IPS-15b (cell line): ENCODE data around the gene GABRE.

ENCODE experiments used
- H3K27me3 ChIP-seq: one replicate; pipeline ENCODE4 v1.6.1; 2013; ENCODE audit warnings: low read length; ENCODE audit not compliant: control insufficient read depth, insufficient read depth
- H3K36me3 ChIP-seq: one replicate; pipeline ENCODE4 v1.6.1; 2013; ENCODE audit warnings: low read length; ENCODE audit not compliant: control insufficient read depth, insufficient read depth
- H3K4me1 ChIP-seq: one replicate; pipeline ENCODE4 v1.6.1; 2013; ENCODE audit warnings: mild to moderate bottlenecking, low read length; ENCODE audit not compliant: control insufficient read depth, insufficient read depth
- H3K4me3 ChIP-seq: one replicate; pipeline ENCODE4 v1.5.1; 2013; ENCODE audit warnings: low read depth, low read length
- H3K9ac ChIP-seq: one replicate; pipeline ENCODE4 v1.6.1; 2013; ENCODE audit warnings: low read depth, mild to moderate bottlenecking, low read length
- H3K9me3 ChIP-seq: one replicate; pipeline ENCODE4 v1.6.1; 2013; ENCODE audit warnings: mild to moderate bottlenecking, low read length; ENCODE audit not compliant: control insufficient read depth, insufficient read depth

Gene GABRE

GRCh38 chrX:151984328-151984727, 9.9 kb upstream of the GABRE start:
- Histone ChIP-seq H3K9me3 (no peaks in the 10 kb centered on the region), H3K36me3 (no peaks in the 10 kb centered on the region), H3K27me3 (no peaks in the 10 kb centered on the region), H3K4me3 (no peak overlapping the region), H3K4me1 (no peaks in the 10 kb centered on the region), H3K9ac (no peak overlapping the region)

GRCh38 chrX:151983186-151983585, 8.7 kb upstream of the GABRE start:
- H3K27me3 ChIP-seq, result no peaks in the 10 kb centered on the region
- no peaks in the 10 kb centered on the region for H3K9me3 ChIP-seq
- H3K4me3 ChIP-seq, result no peak overlapping the region
- H3K4me1 ChIP-seq, result no peaks in the 10 kb centered on the region
- H3K36me3 ChIP-seq, result no peaks in the 10 kb centered on the region
- no peak overlapping the region for H3K9ac ChIP-seq

GRCh38 chrX:151982222-151982621, 7.7 kb upstream of the GABRE start:
- H3K4me1 ChIP-seq, result no peaks in the 10 kb centered on the region
- no peaks in the 10 kb centered on the region for H3K9me3 ChIP-seq
- no peaks in the 10 kb centered on the region for H3K27me3 ChIP-seq
- no peaks in the 10 kb centered on the region for H3K36me3 ChIP-seq
- no peak overlapping the region for H3K9ac ChIP-seq
- H3K4me3 ChIP-seq, result no peak overlapping the region

- Histone ChIP-seq H3K4me1 (no peaks in the 10 kb centered on the region), H3K4me3 (no peak overlapping the region), H3K9me3 (no peaks in the 10 kb centered on the region)
These were observed 6.7 kb upstream of the GABRE start for GRCh38 chrX:151981129-151981528.

GRCh38 chrX:151977923-151978322, 3.4 kb upstream of the GABRE start:
- H3K27me3 ChIP-seq, result peaks cover 21% of the 10 kb centered on the region
- H3K4me1 ChIP-seq, result no peaks in the 10 kb centered on the region
- no peak overlapping the region for H3K4me3 ChIP-seq
- H3K36me3 ChIP-seq, result no peaks in the 10 kb centered on the region
- H3K9ac ChIP-seq, result no peak overlapping the region
- no peaks in the 10 kb centered on the region for H3K9me3 ChIP-seq

More at GRCh38 chrX:151981129-151981528, 6.7 kb upstream of the GABRE start:
- no peak overlapping the region for H3K9ac ChIP-seq
- H3K36me3 ChIP-seq, result no peaks in the 10 kb centered on the region
- H3K27me3 ChIP-seq, result no peaks in the 10 kb centered on the region

- peaks cover 21% of the 10 kb centered on the region for H3K27me3 ChIP-seq
- H3K36me3 ChIP-seq, result no peaks in the 10 kb centered on the region
- no peak overlapping the region for H3K4me3 ChIP-seq
- no peaks in the 10 kb centered on the region for H3K4me1 ChIP-seq
- no peak overlapping the region for H3K9ac ChIP-seq
- no peaks in the 10 kb centered on the region for H3K9me3 ChIP-seq
These were observed 2.5 kb upstream of the GABRE start for GRCh38 chrX:151977009-151977408.

- Histone ChIP-seq H3K9ac (no peak overlapping the region), H3K4me1 (no peaks in the 10 kb centered on the region), H3K9me3 (no peaks in the 10 kb centered on the region), H3K27me3 (peaks cover 21% of the 10 kb centered on the region), H3K4me3 (no peak overlapping the region), H3K36me3 (no peaks in the 10 kb centered on the region)
These were observed 1.3 kb upstream of the GABRE start for GRCh38 chrX:151975736-151976275.

GRCh38 chrX:151975228-151975593, 735 bp upstream of the GABRE start:
- Histone ChIP-seq H3K9me3 (no peaks in the 10 kb centered on the region), H3K27me3 (peaks cover 21% of the 10 kb centered on the region), H3K4me1 (no peaks in the 10 kb centered on the region), H3K4me3 (peak overlapping the region; percentile 39), H3K9ac (no peak overlapping the region), H3K36me3 (no peaks in the 10 kb centered on the region)

GRCh38 chrX:151973851-151974335, 583 bp downstream of the GABRE start:
- Histone ChIP-seq H3K4me1 (no peaks in the 10 kb centered on the region), H3K9ac (no peak overlapping the region), H3K27me3 (peaks cover 21% of the 10 kb centered on the region), H3K4me3 (peak overlapping the region; percentile 32), H3K36me3 (peaks cover 2% of the 10 kb centered on the region), H3K9me3 (no peaks in the 10 kb centered on the region)

GRCh38 chrX:151973060-151973661, 1.3 kb downstream of the GABRE start:
- H3K9ac ChIP-seq, result no peak overlapping the region
- H3K4me3 ChIP-seq, result no peak overlapping the region
- peaks cover 21% of the 10 kb centered on the region for H3K27me3 ChIP-seq
- H3K4me1 ChIP-seq, result no peaks in the 10 kb centered on the region
- H3K9me3 ChIP-seq, result no peaks in the 10 kb centered on the region
- H3K36me3 ChIP-seq, result peaks cover 4% of the 10 kb centered on the region

- H3K4me1 ChIP-seq, result no peaks in the 10 kb centered on the region
- no peak overlapping the region for H3K9ac ChIP-seq
- no peaks in the 10 kb centered on the region for H3K9me3 ChIP-seq
- no peak overlapping the region for H3K4me3 ChIP-seq
- peaks cover 4% of the 10 kb centered on the region for H3K36me3 ChIP-seq
- H3K27me3 ChIP-seq, result peaks cover 18% of the 10 kb centered on the region
These were observed 3.8 kb downstream of the GABRE start for GRCh38 chrX:151970661-151971060.

- H3K36me3 ChIP-seq, result peaks cover 4% of the 10 kb centered on the region
- no peak overlapping the region for H3K9ac ChIP-seq
- H3K9me3 ChIP-seq, result no peaks in the 10 kb centered on the region
- H3K27me3 ChIP-seq, result peaks cover 13% of the 10 kb centered on the region
- H3K4me1 ChIP-seq, result no peaks in the 10 kb centered on the region
- H3K4me3 ChIP-seq, result no peak overlapping the region
These were observed 4.4 kb downstream of the GABRE start for GRCh38 chrX:151970027-151970426.
